CD14-positive monocyte (primary cell): ENCODE data around the gene RERE. TPM values are rescaled to one million over a fixed set of nuclear protein-coding genes. Genes with fewer than 3 reads are reported as not detected.

ENCODE experiments used
- DNase-seq, 3 donors: peaks; one replicate each; pipeline ENCODE4 v3.0.0-alpha.2; 2011 to 2022
- H2AFZ ChIP-seq: 2 replicates; pipeline ENCODE4 v1.6.0; 2012; ENCODE audit warnings: mild to moderate bottlenecking, low read depth, low read length, inconsistent platforms; ENCODE audit not compliant: insufficient read depth, poor library complexity, severe bottlenecking
- H3K27ac ChIP-seq, 2 donors: 1 replicate in 1 of 2; 2 replicates in 1 of 2; pipeline ENCODE4 v1.5.1; 2012 to 2013; ENCODE audit warnings: low read length in 2 of 2, control low read depth in 1 of 2, inconsistent platforms in 1 of 2, low read depth in 1 of 2, mild to moderate bottlenecking in 1 of 2
- H3K27me3 ChIP-seq, 2 donors: one replicate each; pipeline versions ENCODE4 v1.6.0 to v1.6.1; 2011 to 2013; ENCODE audit warnings: low read length in 2 of 2; ENCODE audit not compliant: control insufficient read depth in 2 of 2, insufficient read depth in 2 of 2
- H3K36me3 ChIP-seq, 2 donors: replicated peaks in 1 of 2; 1 replicate in 1 of 2; 2 replicates in 1 of 2; pipeline versions ENCODE4 v1.5.1 to v1.6.1; 2012 to 2013; ENCODE audit warnings: low read length in 2 of 2, control low read depth in 1 of 2, inconsistent platforms in 1 of 2, mild to moderate bottlenecking in 1 of 2; ENCODE audit not compliant: insufficient read depth in 2 of 2, control insufficient read depth in 1 of 2
- H3K4me1 ChIP-seq, 2 donors: 1 replicate in 1 of 2; 2 replicates in 1 of 2; pipeline versions ENCODE4 v1.5.1 to v1.6.1; 2012 to 2013; ENCODE audit warnings: low read length in 2 of 2, control low read depth in 1 of 2, inconsistent platforms in 1 of 2, mild to moderate bottlenecking in 1 of 2, moderate library complexity in 1 of 2; ENCODE audit not compliant: insufficient read depth in 2 of 2, control insufficient read depth in 1 of 2
- H3K4me2 ChIP-seq: replicated peaks from 2 replicates; pipeline ENCODE3; 2012; ENCODE audit warnings: low read length, moderate library complexity, mild to moderate bottlenecking; ENCODE audit not compliant: poor library complexity, severe bottlenecking; ENCODE audit errors: extremely low read depth
- H3K4me3 ChIP-seq, 3 experiments: fragments of 200-600 bp in 1 of 3; sonication (generic) in 1 of 3; replicated peaks in 1 of 3; 1 replicate in 2 of 3; 2 replicates in 1 of 3; pipeline ENCODE4 v1.5.1; 2011 to 2013; ENCODE audit warnings: low read length in 3 of 3, mild to moderate bottlenecking in 3 of 3, control low read depth in 2 of 3, low read depth in 2 of 3, inconsistent platforms in 1 of 3, moderate library complexity in 1 of 3
- H3K79me2 ChIP-seq: 2 replicates; pipeline ENCODE4 v1.6.0; 2012; ENCODE audit warnings: mild to moderate bottlenecking, control low read depth, inconsistent platforms, low read length, moderate library complexity; ENCODE audit not compliant: insufficient read depth
- H3K9ac ChIP-seq: 2 replicates; pipeline ENCODE4 v1.6.0; 2017; ENCODE audit warnings: low read length, mild to moderate bottlenecking; ENCODE audit not compliant: insufficient read depth, poor library complexity, severe bottlenecking
- H3K9me3 ChIP-seq, 2 donors: replicated peaks in 1 of 2; 1 replicate in 1 of 2; 2 replicates in 1 of 2; pipeline versions ENCODE4 v1.5.1 to v1.6.1; 2012 to 2013; ENCODE audit warnings: low read length in 2 of 2, control low read depth in 1 of 2; ENCODE audit not compliant: control insufficient read depth in 1 of 2, insufficient read depth in 1 of 2
- H4K20me1 ChIP-seq: 2 replicates; pipeline ENCODE4 v1.6.0; 2012; ENCODE audit warnings: mild to moderate bottlenecking, low read length, control low read depth, moderate library complexity; ENCODE audit not compliant: insufficient read depth
- H3K27ac Mint-ChIP-seq, 7 donors: one replicate each; pipeline ENCODE4 v1.8.0; 2020; ENCODE audit warnings: mild to moderate bottlenecking in 7 of 7, mixed read lengths in 7 of 7, moderate library complexity in 6 of 7, inconsistent platforms in 2 of 7
- H3K27me3 Mint-ChIP-seq, 3 donors: one replicate each; pipeline ENCODE4 v1.8.0; 2021 to 2022; ENCODE audit warnings: low read depth in 3 of 3, mild to moderate bottlenecking in 3 of 3, mixed read lengths in 3 of 3, moderate library complexity in 3 of 3, inconsistent platforms in 1 of 3
- H3K36me3 Mint-ChIP-seq, 2 donors: one replicate each; pipeline ENCODE4 v1.8.0; 2020; ENCODE audit warnings: mixed read lengths in 2 of 2, inconsistent platforms in 1 of 2, mild to moderate bottlenecking in 1 of 2
- H3K4me1 Mint-ChIP-seq: one replicate; pipeline ENCODE4 v1.8.0; 2020; ENCODE audit warnings: mild to moderate bottlenecking, mixed read lengths
- H3K4me3 Mint-ChIP-seq, 2 donors: one replicate each; pipeline ENCODE4 v1.8.0; 2020; ENCODE audit warnings: mild to moderate bottlenecking in 2 of 2, mixed read lengths in 2 of 2, moderate library complexity in 1 of 2
- H3K9me3 Mint-ChIP-seq, 7 donors: one replicate each; pipeline ENCODE4 v1.8.0; 2020 to 2022; ENCODE audit warnings: mixed read lengths in 7 of 7, mild to moderate bottlenecking in 6 of 7, moderate library complexity in 6 of 7, inconsistent platforms in 2 of 7
- CTCF ChIP-seq: fragments of 200-600 bp; IDR thresholded peaks from one replicate; pipeline ENCODE4 v1.8.0; 2022; ENCODE audit warnings: antibody characterized with exemption, mild to moderate bottlenecking
- WGBS: methylation state at CpG from one replicate; pipeline ENCODE4 v1.1.5; 2013; ENCODE audit warnings: missing lambda C conversion rate; ENCODE audit not compliant: insufficient coverage; 5-methylcytosine and 5-hydroxymethylcytosine counted together
- intact Hi-C, 2 donors: fragments of 100-400 bp; cut with micrococcal nuclease; formaldehyde crosslinking; loops; one replicate each; pipeline versions ENCODE4 v1.15.0 to v1.15.1; 2023
- polyA plus RNA-seq, 3 donors: library from polyadenylated mRNA; depleted of rRNA in 1 of 3; unstranded in 2 of 3; stranded (reverse) in 1 of 3; fragments of 300-500 nt in 2 of 3; fragments of >200 nt in 1 of 3; fragmentation: Illumina TruSeq in 2 of 3; gene quantifications; 1 replicate in 2 of 3; 2 replicates in 1 of 3; pipeline ENCODE4 v1.2.3, GENCODE V29; 2012 to 2021

Gene RERE
- polyA plus RNA-seq, 3 donors, result 1.2 to 19.4 (median 3.8) TPM

- H3K79me2 ChIP-seq, result peaks cover 14% of the 10 kb centered on the region
- no peak overlapping the region for H3K4me3 ChIP-seq
- peaks cover 3 to 7% of the 10 kb centered on the region in 2 donors for H3K36me3 ChIP-seq
- no peak overlapping the region for H3K4me2 ChIP-seq
- no peaks in the 10 kb centered on the region for H4K20me1 ChIP-seq
- H3K27me3 ChIP-seq, result no peaks in the 10 kb centered on the region
- H3K9me3 ChIP-seq, result no peaks in the 10 kb centered on the region
- H3K4me3 Mint-ChIP-seq, result no peak overlapping the region
- H3K4me1 ChIP-seq, result peaks cover 33 to 44% of the 10 kb centered on the region in 2 donors
- H3K4me1 Mint-ChIP-seq, result peaks cover 3% of the 10 kb centered on the region
- no peak overlapping the region for H3K9ac ChIP-seq
- intact Hi-C loops, result loop anchor here in 1 of 2 donors (2.0 kb wide), 1 partner anchor 42 kb away; no protein-coding TSS in a partner anchor
- H2AFZ ChIP-seq, result peak overlapping the region; percentile 24
- H3K27ac Mint-ChIP-seq, result no peak overlapping the region
- peak overlapping the region in 1 of 2 donors; percentile 23 for H3K27ac ChIP-seq
- H3K36me3 Mint-ChIP-seq, result peaks cover 8% of the 10 kb centered on the region in 2 donors
- H3K27me3 Mint-ChIP-seq, result no peaks in the 10 kb centered on the region
- DNase-seq, result peak in 2 of 3 donors; percentile 11 to 31
- TF ChIP-seq CTCF, result no peak
- no peaks in the 10 kb centered on the region for H3K9me3 Mint-ChIP-seq
- WGBS, result 13% methylated on average over 4 of the region's 5 CpGs
Measured at GRCh38 chr1:8660411-8660828, 157.0 kb downstream of the RERE start.

GRCh38 chr1:8659593-8659992, 157.8 kb downstream of the RERE start:
- Histone ChIP-seq H3K4me3 (no peak overlapping the region), H2AFZ (no peak overlapping the region), H3K9me3 (no peaks in the 10 kb centered on the region), H4K20me1 (no peaks in the 10 kb centered on the region), H3K27ac (no peak overlapping the region), H3K27me3 (no peaks in the 10 kb centered on the region), H3K4me2 (no peak overlapping the region), H3K9ac (no peak overlapping the region), H3K79me2 (peaks cover 14% of the 10 kb centered on the region), H3K36me3 (peaks cover 3 to 7% of the 10 kb centered on the region in 2 donors), H3K4me1 (peaks cover 33 to 44% of the 10 kb centered on the region in 2 donors)
- no peaks in the 10 kb centered on the region for H3K27me3 Mint-ChIP-seq
- no peak for DNase-seq
- peaks cover 10 to 15% of the 10 kb centered on the region in 2 donors for H3K36me3 Mint-ChIP-seq
- H3K27ac Mint-ChIP-seq, result no peak overlapping the region
- peaks cover 3% of the 10 kb centered on the region for H3K4me1 Mint-ChIP-seq
- intact Hi-C loops, result no loop called here
- TF ChIP-seq CTCF, result no peak
- peaks cover 0 to 2% (median 0%) of the 10 kb centered on the region in 7 donors for H3K9me3 Mint-ChIP-seq
- no peak overlapping the region for H3K4me3 Mint-ChIP-seq
